ENCODE results near the gene PRDX6. TPM values are rescaled to one million over a fixed set of nuclear protein-coding genes. Genes with fewer than 3 reads are reported as not detected.

Gene PRDX6
- total and polyA plus RNA-seq, 2 of the 8 experiments (the other 6 are each of a cell fraction or from before 2014, with no cell fraction given) = 348 to 677 TPM

GRCh38 chr1:173467426-173467825 is 9.7 kb upstream of the PRDX6 start:
- Histone ChIP-seq H3K18ac (ENCODE audit: extremely low read depth, low read length) (no peak overlapping the region), H4K8ac (ENCODE audit: extremely low read depth, insufficient read depth, low read length) (no peak overlapping the region), H3K4me3 (ENCODE audit: extremely low read depth in 1 of 4, insufficient read depth in 2 of 4, low read depth in 3 of 4, low read length in 4 of 4) (no peak overlapping the region), H3K4ac (replicated peaks; ENCODE audit: insufficient read length, low read depth, low read length) (no peak overlapping the region), H4K20me1 (replicated peaks in 1 of 2; ENCODE audit: control insufficient read depth in 1 of 2, insufficient read depth in 2 of 2, low read length in 2 of 2) (no peaks in the 10 kb centered on the region), H3K9me3 (ENCODE audit: insufficient read depth in 2 of 2, low read depth in 1 of 2, low read length in 1 of 2) (peaks cover 27 to 38% of the 10 kb centered on the region in 2 experiments), H3K9ac (replicated peaks in 1 of 4; ENCODE audit: extremely low read depth in 1 of 4, low read depth in 3 of 4, low read length in 3 of 4) (no peak overlapping the region), H3K36me3 (ENCODE audit: control insufficient read depth in 2 of 4, insufficient read depth in 4 of 4, low read length in 3 of 4) (peaks cover 0 to 39% (median 7%) of the 10 kb centered on the region in 4 experiments; a peak in 4 of 8 replicates), H2BK20ac (ENCODE audit: low read length) (no peak overlapping the region), H4K5ac (ENCODE audit: insufficient read length, low read depth, low read length) (no peak overlapping the region), H2BK5ac (ENCODE audit: low read depth, low read length) (no peak overlapping the region), H3K23me2 (ENCODE audit: low read depth, low read length) (no peaks in the 10 kb centered on the region), H3K4me2 (ENCODE audit: insufficient read depth in 1 of 2, low read depth in 2 of 2, low read length in 2 of 2) (no peak overlapping the region), H3K14ac (ENCODE audit: insufficient read length) (no peak overlapping the region), H3K4me1 (replicated peaks in 1 of 4; ENCODE audit: control insufficient read depth in 3 of 4, insufficient read depth in 4 of 4, low read length in 3 of 4) (no peaks in the 10 kb centered on the region), H3K79me1 (ENCODE audit: low read depth, low read length) (no peaks in the 10 kb centered on the region), H4K91ac (replicated peaks; ENCODE audit: insufficient read length, low read length) (no peak overlapping the region), H3K79me2 (ENCODE audit: control insufficient read depth in 1 of 2, insufficient read depth in 2 of 2, low read length in 2 of 2) (peaks cover 0 to 31% of the 10 kb centered on the region in 2 experiments; a peak in 2 of 4 replicates), H2AK5ac (ENCODE audit: low read depth, low read length) (no peak overlapping the region), H2BK15ac (ENCODE audit: low read length) (no peak overlapping the region), H3K56ac (replicated peaks; ENCODE audit: insufficient read length, low read depth, low read length) (no peak overlapping the region), H2AFZ (ENCODE audit: low read length) (no peak overlapping the region), H3K27me3 (replicated peaks in 1 of 4; ENCODE audit: control insufficient read depth in 3 of 4, extremely low read depth in 1 of 4, insufficient read depth in 3 of 4, low read length in 3 of 4) (no peaks in the 10 kb centered on the region), H2BK120ac (replicated peaks; ENCODE audit: low read depth, low read length) (no peak overlapping the region), H2BK12ac (ENCODE audit: low read depth, low read length) (no peak overlapping the region), H3K27ac (ENCODE audit: low read depth, low read length) (no peak overlapping the region), H3K23ac (ENCODE audit: insufficient read length) (no peak overlapping the region)
- DNase-seq (ENCODE audit: low read depth in 1 of 2, low spot score in 2 of 2) (no peak), FAIRE-seq (no peak)
- TF ChIP-seq HDAC6 (IDR thresholded peaks at IDR 0.05; ENCODE audit: low read depth, low read length) = no peak
- no peak for TF ChIP-seq ATF3 (IDR thresholded peaks at IDR 0.05; ENCODE audit: insufficient read depth, low read depth, low read length)
- no peak for TF ChIP-seq FOSL1 (IDR thresholded peaks at IDR 0.05; ENCODE audit: insufficient read depth, low read depth, low read length)
- no peak for TF ChIP-seq RAD21 (IDR thresholded peaks at IDR 0.05 in 1 of 2, conservative IDR thresholded peaks at IDR 0.05 in 1 of 2; ENCODE audit: low read depth in 2 of 2, low read length in 2 of 2)
- no peak for TF ChIP-seq BRCA1 (IDR thresholded peaks at IDR 0.05; ENCODE audit: low read depth, low read length)
- ChIA-PET POLR2A (ENCODE audit: partially characterized antibody) (interaction anchor here (0.7 kb wide), 1 partner anchor 18 kb away, joined by 3 read pairs; no protein-coding TSS in a partner anchor), CTCF (ENCODE audit: partially characterized antibody) (interaction anchor here (0.6 to 1.1 kb wide), 4 partner anchors 28 to 828 kb away, joined by 3 to 5 read pairs (median 3); no protein-coding TSS in a partner anchor)
- whole genome bisulfite sequencing, 2 experiments (ENCODE audit: extremely low coverage in 1 of 2, insufficient coverage in 1 of 2, insufficient read length in 1 of 2, insufficient replicate concordance in 2 of 2, low coverage in 1 of 2, low lambda C conversion rate in 2 of 2, missing lambda C conversion rate in 1 of 2) = 96% methylated on average over 4 of the region's 4 CpGs; no CpG with 5 or more reads in 1 of the 2 experiments

Data from H1 (cell line).